Measurements from ENCODE around the gene IKZF4. TPM values are rescaled to one million over a fixed set of nuclear protein-coding genes. Genes with fewer than 3 reads are reported as not detected.
"Not testable (repeated sequence)": the region's sequence is repeated elsewhere in the genome, so short reads cannot be mapped to it uniquely, and the experiment has no call there.

Gene IKZF4
- total RNA-seq, 1 donor = 2.5 TPM

DNA sequence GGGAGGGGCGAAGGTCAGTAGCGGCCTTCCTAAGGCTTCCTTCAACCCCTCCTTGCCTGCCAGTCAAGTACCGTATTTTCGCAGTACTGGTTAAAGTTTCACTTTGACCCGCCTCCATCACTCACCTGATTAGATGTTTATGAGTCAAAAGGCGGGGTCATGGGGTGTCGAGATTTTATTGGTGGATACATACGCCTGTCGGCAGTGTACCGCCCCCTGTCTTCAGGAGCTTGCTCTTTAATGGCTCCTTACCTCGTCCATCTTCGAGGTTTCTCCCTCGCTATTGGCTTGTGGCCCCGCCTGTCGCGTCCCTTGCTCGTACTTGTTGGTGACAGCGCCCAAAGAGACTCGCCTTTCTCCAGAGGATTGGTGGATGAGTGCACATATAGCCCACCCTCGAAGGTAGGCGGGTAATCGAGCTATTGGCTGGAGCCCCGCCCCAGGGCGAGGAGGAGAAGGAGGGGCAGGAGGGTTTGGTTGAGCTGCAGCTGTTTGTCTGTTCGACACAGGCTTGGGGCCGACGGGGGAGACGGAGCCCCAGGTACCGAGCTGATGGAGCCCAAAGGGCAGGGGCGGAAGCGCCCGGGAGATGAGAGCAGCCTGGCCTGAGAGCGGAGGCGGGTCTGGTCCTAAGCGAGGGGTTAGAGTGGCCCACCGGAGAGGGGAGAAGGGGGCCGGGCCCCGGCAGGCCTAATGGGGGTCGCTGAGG is 47.1 kb upstream of the IKZF4 start, which contains the start of gene RAB5B:
TSS of gene RAB5B (plus strand) at position 480 of the 709 bp plus-strand sequence. CDS start 12,883 bp downstream, outside the sequence.
- Histone ChIP-seq H3K4me1 (ENCODE audit: insufficient read depth, low read length) (peaks cover 27% of the 10 kb centered on the region), H3K4me2 (ENCODE audit: insufficient read depth, low read length) (peak within 1 kb of the TSS; percentile 99), H3K27me3 (ENCODE audit: insufficient read depth, low read length) (no peaks in the 10 kb centered on the region), H2AFZ (ENCODE audit: low read length) (peak within 1 kb of the TSS; percentile 89), H3K36me3 (ENCODE audit: insufficient read depth, low read length) (peaks cover 8% of the 10 kb centered on the region), H3K79me2 (ENCODE audit: insufficient read depth, low read length) (peaks cover 50% of the 10 kb centered on the region), H3K4me3 (ENCODE audit: insufficient read depth, low read length) (peak within 1 kb of the TSS; percentile 97), H4K20me1 (ENCODE audit: insufficient read depth, low read length) (peaks cover 11% of the 10 kb centered on the region), H3K27ac (ENCODE audit: low read depth, low read length) (peak within 1 kb of the TSS; percentile 99), H3K9me3 (ENCODE audit: low read depth, low read length) (no peaks in the 10 kb centered on the region)
- DNase-seq (ENCODE audit: insufficient read length, low spot score, missing footprints) = peak; percentile 98
- TF ChIP-seq, protein P1, sequence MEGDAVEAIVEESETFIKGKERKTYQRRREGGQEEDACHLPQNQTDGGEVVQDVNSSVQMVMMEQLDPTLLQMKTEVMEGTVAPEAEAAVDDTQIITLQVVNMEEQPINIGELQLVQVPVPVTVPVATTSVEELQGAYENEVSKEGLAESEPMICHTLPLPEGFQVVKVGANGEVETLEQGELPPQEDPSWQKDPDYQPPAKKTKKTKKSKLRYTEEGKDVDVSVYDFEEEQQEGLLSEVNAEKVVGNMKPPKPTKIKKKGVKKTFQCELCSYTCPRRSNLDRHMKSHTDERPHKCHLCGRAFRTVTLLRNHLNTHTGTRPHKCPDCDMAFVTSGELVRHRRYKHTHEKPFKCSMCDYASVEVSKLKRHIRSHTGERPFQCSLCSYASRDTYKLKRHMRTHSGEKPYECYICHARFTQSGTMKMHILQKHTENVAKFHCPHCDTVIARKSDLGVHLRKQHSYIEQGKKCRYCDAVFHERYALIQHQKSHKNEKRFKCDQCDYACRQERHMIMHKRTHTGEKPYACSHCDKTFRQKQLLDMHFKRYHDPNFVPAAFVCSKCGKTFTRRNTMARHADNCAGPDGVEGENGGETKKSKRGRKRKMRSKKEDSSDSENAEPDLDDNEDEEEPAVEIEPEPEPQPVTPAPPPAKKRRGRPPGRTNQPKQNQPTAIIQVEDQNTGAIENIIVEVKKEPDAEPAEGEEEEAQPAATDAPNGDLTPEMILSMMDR (IDR thresholded peaks at IDR 0.05; ENCODE audit: extremely low read depth, low read depth, low read length) = no peak

DNA sequence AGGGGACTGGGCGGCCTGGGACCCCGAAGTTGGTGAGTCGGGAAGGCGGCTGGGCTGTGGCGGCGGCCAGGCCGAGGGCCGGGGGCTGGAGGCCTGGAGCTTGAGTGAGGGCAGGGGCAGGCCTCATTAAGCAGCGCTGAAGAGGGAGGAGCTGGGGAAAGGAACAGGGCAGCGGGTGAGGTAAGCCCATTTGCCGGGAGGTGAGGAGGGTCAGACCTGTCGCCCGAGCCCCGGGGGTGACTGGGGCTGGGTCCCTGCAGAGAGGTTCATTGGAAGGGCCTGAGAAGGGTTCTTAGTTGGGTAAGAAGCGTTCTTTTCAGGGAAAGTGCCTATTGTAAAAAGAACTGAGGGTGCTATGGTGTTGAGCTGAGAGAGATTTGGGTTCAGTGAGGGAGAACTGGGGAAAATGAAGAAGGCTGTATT is 46.5 kb upstream of the IKZF4 start:
- Histone ChIP-seq H3K79me2 (ENCODE audit: insufficient read depth, low read length) (peaks cover 56% of the 10 kb centered on the region), H4K20me1 (ENCODE audit: insufficient read depth, low read length) (peaks cover 15% of the 10 kb centered on the region), H3K4me1 (ENCODE audit: insufficient read depth, low read length) (peaks cover 27% of the 10 kb centered on the region), H3K36me3 (ENCODE audit: insufficient read depth, low read length) (peaks cover 8% of the 10 kb centered on the region), H3K27ac (ENCODE audit: low read depth, low read length) (peak overlapping the region; percentile 88), H3K27me3 (ENCODE audit: insufficient read depth, low read length) (no peaks in the 10 kb centered on the region), H3K9me3 (ENCODE audit: low read depth, low read length) (no peaks in the 10 kb centered on the region), H2AFZ (ENCODE audit: low read length) (peak overlapping the region; percentile 89), H3K4me2 (ENCODE audit: insufficient read depth, low read length) (peak overlapping the region; percentile 86), H3K4me3 (ENCODE audit: insufficient read depth, low read length) (peak overlapping the region; percentile 97)
- peak; percentile 83 for DNase-seq (ENCODE audit: insufficient read length, low spot score, missing footprints)
- TF ChIP-seq, protein P1 (IDR thresholded peaks at IDR 0.05; ENCODE audit: extremely low read depth, low read depth, low read length) = no peak

DNA sequence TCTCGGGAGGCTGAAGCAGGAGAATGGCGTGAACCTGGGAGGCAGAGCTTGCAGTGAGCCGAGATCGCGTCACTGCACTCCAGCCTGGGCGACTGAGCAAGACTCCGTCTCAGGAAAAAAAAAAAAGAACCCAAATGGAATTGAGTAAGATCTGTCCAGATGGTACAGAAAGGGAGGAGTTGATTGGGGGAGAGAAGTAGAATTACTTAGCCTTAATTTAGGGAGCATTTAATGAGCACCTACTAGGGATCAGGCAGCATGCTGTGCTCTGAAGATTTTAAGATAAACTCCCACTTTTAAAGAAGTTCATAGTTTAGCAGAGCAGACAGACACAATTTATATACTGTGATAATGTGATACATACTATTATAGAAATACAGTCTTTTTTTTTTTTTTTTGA is 42.5 kb upstream of the IKZF4 start:
- Histone ChIP-seq H3K4me3 (ENCODE audit: insufficient read depth, low read length) (no peak overlapping the region), H3K27ac (ENCODE audit: low read depth, low read length) (no peak overlapping the region), H4K20me1 (ENCODE audit: insufficient read depth, low read length) (peaks cover 35% of the 10 kb centered on the region), H3K9me3 (ENCODE audit: low read depth, low read length) (no peaks in the 10 kb centered on the region), H3K4me2 (ENCODE audit: insufficient read depth, low read length) (no peak overlapping the region), H3K36me3 (ENCODE audit: insufficient read depth, low read length) (peaks cover 31% of the 10 kb centered on the region), H3K79me2 (ENCODE audit: insufficient read depth, low read length) (peaks cover 80% of the 10 kb centered on the region), H3K27me3 (ENCODE audit: insufficient read depth, low read length) (no peaks in the 10 kb centered on the region), H3K4me1 (ENCODE audit: insufficient read depth, low read length) (peaks cover 16% of the 10 kb centered on the region), H2AFZ (ENCODE audit: low read length) (no peak overlapping the region)
- no peak for DNase-seq (ENCODE audit: insufficient read length, low spot score, missing footprints)
- TF ChIP-seq, protein P1 (IDR thresholded peaks at IDR 0.05; ENCODE audit: extremely low read depth, low read depth, low read length) = no peak

DNA sequence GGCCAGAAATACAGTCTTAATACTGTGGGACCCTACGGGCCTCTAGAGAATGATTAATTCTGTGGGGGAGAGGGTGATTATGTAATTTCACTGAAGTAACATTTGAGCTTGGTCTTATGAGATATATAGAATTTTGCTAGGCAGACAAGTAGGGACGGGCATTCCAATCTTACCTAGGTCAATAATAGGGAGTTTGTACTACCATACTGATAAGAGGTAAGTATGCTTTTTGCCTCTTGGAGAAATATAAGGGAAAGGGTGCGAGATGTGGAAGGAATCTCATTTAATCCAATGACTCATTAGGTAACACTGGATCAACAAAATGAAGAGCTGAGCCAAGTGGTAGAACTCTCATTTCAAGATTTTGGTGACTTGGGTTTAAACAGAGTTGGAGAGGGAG is 41.8 kb upstream of the IKZF4 start:
- peaks cover 16% of the 10 kb centered on the region for H3K4me1 ChIP-seq (ENCODE audit: insufficient read depth, low read length)
- no peaks in the 10 kb centered on the region for H3K9me3 ChIP-seq (ENCODE audit: low read depth, low read length)
- H3K4me3 ChIP-seq (ENCODE audit: insufficient read depth, low read length) = no peak overlapping the region
- no peaks in the 10 kb centered on the region for H3K27me3 ChIP-seq (ENCODE audit: insufficient read depth, low read length)
- H3K4me2 ChIP-seq (ENCODE audit: insufficient read depth, low read length) = no peak overlapping the region
- peaks cover 35% of the 10 kb centered on the region for H4K20me1 ChIP-seq (ENCODE audit: insufficient read depth, low read length)
- H3K27ac ChIP-seq (ENCODE audit: low read depth, low read length) = no peak overlapping the region
- H2AFZ ChIP-seq (ENCODE audit: low read length) = no peak overlapping the region
- H3K36me3 ChIP-seq (ENCODE audit: insufficient read depth, low read length) = peaks cover 31% of the 10 kb centered on the region
- peak; percentile 31 for DNase-seq (ENCODE audit: insufficient read length, low spot score, missing footprints)
- TF ChIP-seq, protein P1 (IDR thresholded peaks at IDR 0.05; ENCODE audit: extremely low read depth, low read depth, low read length) = no peak
- peaks cover 82% of the 10 kb centered on the region for H3K79me2 ChIP-seq (ENCODE audit: insufficient read depth, low read length)

DNA sequence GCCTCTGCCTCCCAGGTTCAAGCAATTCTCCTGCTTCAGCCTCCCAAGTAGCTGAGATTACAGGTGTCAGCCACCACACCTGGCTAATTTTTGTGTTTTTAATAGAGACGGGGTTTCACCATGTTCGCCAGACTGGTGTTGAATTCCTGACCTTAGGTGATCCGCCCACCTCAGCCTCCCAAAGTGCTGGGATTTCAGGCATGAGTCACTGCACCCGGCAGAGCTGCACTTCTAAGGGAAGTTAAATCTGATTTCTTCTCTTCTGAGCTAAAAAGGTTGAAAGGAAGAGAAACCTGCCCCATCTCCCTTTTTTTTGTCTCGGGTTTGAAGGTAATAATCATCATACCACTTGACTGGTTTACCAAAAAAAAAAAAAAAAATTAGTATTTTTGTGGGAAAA is 39.0 kb upstream of the IKZF4 start:
- Histone ChIP-seq H3K79me2 (ENCODE audit: insufficient read depth, low read length) (peaks cover 55% of the 10 kb centered on the region), H4K20me1 (ENCODE audit: insufficient read depth, low read length) (peaks cover 24% of the 10 kb centered on the region), H3K36me3 (ENCODE audit: insufficient read depth, low read length) (peaks cover 44% of the 10 kb centered on the region), H3K4me2 (ENCODE audit: insufficient read depth, low read length) (peak overlapping the region; percentile 13)
- not testable (repeated sequence) for H2AFZ ChIP-seq (ENCODE audit: low read length); H3K4me1 ChIP-seq (ENCODE audit: insufficient read depth, low read length); H3K27me3 ChIP-seq (ENCODE audit: insufficient read depth, low read length); H3K27ac ChIP-seq (ENCODE audit: low read depth, low read length); H3K9me3 ChIP-seq (ENCODE audit: low read depth, low read length); DNase-seq (ENCODE audit: insufficient read length, low spot score, missing footprints); H3K4me3 ChIP-seq (ENCODE audit: insufficient read depth, low read length)

All from osteoblast (primary cell).